HG03159 (cell line): ENCODE results near the gene JUNB.
A peak's percentile ranks its signal among the peaks of the same experiment; 100 is the strongest.

ENCODE experiments used
- ATAC-seq: cut with Tn5 transposase; IDR thresholded peaks from one replicate; pipeline ENCODE4 v1.9.1; 2021; ENCODE audit warnings: mild to moderate bottlenecking, moderate library complexity; ENCODE audit not compliant: unreplicated experiment

The JUNB gene

GRCh38 chr19:12773571-12773970, 17.7 kb upstream of the JUNB start:
- no peak for ATAC-seq

GRCh38 chr19:12774588-12775555, 16.4 kb upstream of the JUNB start, which contains the start of gene HOOK2:
Gene HOOK2, minus strand, starts transcription at chr19:12775552. Its CDS starts 103 bp downstream, at chr19:12775449.
- ATAC-seq, result peak; percentile 6

GRCh38 chr19:12777217-12778016, 13.9 kb upstream of the JUNB start:
- no peak for ATAC-seq

GRCh38 chr19:12778017-12778904, 13.0 kb upstream of the JUNB start:
- ATAC-seq, result no peak

- ATAC-seq, result no peak
Measured at GRCh38 chr19:12778905-12779161, 12.5 kb upstream of the JUNB start.

GRCh38 chr19:12779162-12779993, 11.9 kb upstream of the JUNB start:
- ATAC-seq, result no peak

- ATAC-seq, result no peak
Measured at GRCh38 chr19:12782174-12782423, 9.2 kb upstream of the JUNB start.

GRCh38 chr19:12782424-12783290, 8.6 kb upstream of the JUNB start:
- ATAC-seq, result no peak

- ATAC-seq, result no peak
Measured at GRCh38 chr19:12783291-12783848, 7.9 kb upstream of the JUNB start.

GRCh38 chr19:12783849-12784393, 7.4 kb upstream of the JUNB start:
- ATAC-seq, result no peak

GRCh38 chr19:12784394-12784870, 6.9 kb upstream of the JUNB start:
- ATAC-seq, result no peak

GRCh38 chr19:12784871-12785430, 6.3 kb upstream of the JUNB start:
- ATAC-seq, result no peak

- ATAC-seq, result no peak
Measured at GRCh38 chr19:12785431-12786031, 5.8 kb upstream of the JUNB start.

GRCh38 chr19:12786141-12786870, 5.0 kb upstream of the JUNB start:
- no peak for ATAC-seq

- no peak for ATAC-seq
Measured at GRCh38 chr19:12786952-12787351, 4.3 kb upstream of the JUNB start.

GRCh38 chr19:12787458-12787857, 3.8 kb upstream of the JUNB start:
- ATAC-seq, result no peak

GRCh38 chr19:12788042-12788681, 3.1 kb upstream of the JUNB start:
- ATAC-seq, result no peak
